Fibroblast of lung (primary cell): ENCODE data around the gene NIP7. TPM values are rescaled to one million over a fixed set of nuclear protein-coding genes. Genes with fewer than 3 reads are reported as not detected.

ENCODE experiments used
- DNase-seq, 2 donors: peaks; one replicate each; pipeline versions ENCODE4 v3.0.0 to v3.0.0-alpha.2; 2010; ENCODE audit warnings: low read depth in 2 of 2
- H2AFZ ChIP-seq: 2 replicates; pipeline ENCODE4 v1.5.1; 2012; ENCODE audit warnings: low read length, control low read depth, inconsistent platforms
- H3K27ac ChIP-seq: 2 replicates; pipeline ENCODE4 v1.5.1; 2011; ENCODE audit warnings: low read length, control low read depth; ENCODE audit not compliant: insufficient read depth
- H3K27me3 ChIP-seq: 2 replicates; pipeline ENCODE4 v1.5.1; 2011; ENCODE audit warnings: mild to moderate bottlenecking, low read length; ENCODE audit not compliant: control insufficient read depth, insufficient read depth
- H3K36me3 ChIP-seq: 2 replicates; pipeline ENCODE4 v1.5.1; 2011; ENCODE audit warnings: low read length; ENCODE audit not compliant: control insufficient read depth, insufficient read depth
- H3K4me1 ChIP-seq: 2 replicates; pipeline ENCODE4 v1.5.1; 2011; ENCODE audit warnings: low read length; ENCODE audit not compliant: control insufficient read depth, insufficient read depth; ENCODE audit errors: extremely low read depth
- H3K4me2 ChIP-seq: 2 replicates; pipeline ENCODE4 v1.5.1; 2011; ENCODE audit warnings: low read length, control low read depth; ENCODE audit not compliant: insufficient read depth; ENCODE audit errors: extremely low read depth
- H3K4me3 ChIP-seq, 4 experiments: fragments of 200-600 bp in 1 of 4; sonication (generic) in 1 of 4; replicated peaks in 1 of 4; 2 replicates each; pipeline ENCODE4 v1.5.1; 2011 to 2016; ENCODE audit warnings: low read length in 4 of 4, low read depth in 3 of 4, mild to moderate bottlenecking in 3 of 4, control low read depth in 2 of 4, inconsistent platforms in 1 of 4, mixed read lengths in 1 of 4; ENCODE audit not compliant: insufficient read depth in 1 of 4; ENCODE audit errors: control extremely low read depth in 1 of 4
- H3K79me2 ChIP-seq: 2 replicates; pipeline ENCODE4 v1.5.1; 2012; ENCODE audit warnings: mild to moderate bottlenecking, low read length, inconsistent platforms; ENCODE audit not compliant: control insufficient read depth, insufficient read depth
- H3K9ac ChIP-seq: 2 replicates; pipeline ENCODE4 v1.5.1; 2011; ENCODE audit warnings: mild to moderate bottlenecking, low read length, control low read depth; ENCODE audit not compliant: insufficient read depth
- H3K9me3 ChIP-seq: 2 replicates; pipeline ENCODE4 v1.5.1; 2012; ENCODE audit warnings: low read depth, low read length; ENCODE audit not compliant: control insufficient read depth, insufficient read depth
- H4K20me1 ChIP-seq: 2 replicates; pipeline ENCODE4 v1.5.1; 2011; ENCODE audit warnings: low read length; ENCODE audit not compliant: control insufficient read depth, insufficient read depth; ENCODE audit errors: extremely low read depth
- CTCF ChIP-seq, 2 donors: IDR thresholded peaks in 1 of 2; conservative IDR thresholded peaks in 1 of 2; 1 replicate in 1 of 2; 2 replicates in 1 of 2; pipeline ENCODE4 v1.5.1; 2011 to 2012; ENCODE audit warnings: low read length in 2 of 2, control low read depth in 1 of 2, inconsistent platforms in 1 of 2, low read depth in 1 of 2, mild to moderate bottlenecking in 1 of 2
- EZH2 ChIP-seq: IDR thresholded peaks from 2 replicates; pipeline ENCODE4 v1.5.1; 2012; ENCODE audit warnings: low read length, control low read depth, mild to moderate bottlenecking; ENCODE audit errors: missing control alignments
- polyA plus RNA-seq, 2 donors: library from polyadenylated mRNA; depleted of rRNA in 1 of 2; stranded (reverse) in 1 of 2; unstranded in 1 of 2; fragments of >200 nt; gene quantifications; 2 replicates each; pipeline ENCODE4 v1.2.1, GENCODE V29; 2011 to 2012; ENCODE audit warnings: missing spikeins in 1 of 2
- total RNA-seq: library from RNA; depleted of rRNA; stranded (reverse); fragments of >200 nt; gene quantifications from 2 replicates; pipeline ENCODE4 v1.2.1, GENCODE V29; 2014

NIP7 gene
- total and polyA plus RNA-seq, 2 donors (not counting 1 experiment from before 2014, with no cell fraction given) = 13.3 to 20.0 TPM

GRCh38 chr16:69316595-69317034, 23.0 kb upstream of the NIP7 start:
- H3K4me1 ChIP-seq = no peaks in the 10 kb centered on the region
- no peaks in the 10 kb centered on the region for H3K9me3 ChIP-seq
- H3K79me2 ChIP-seq = peaks cover 38% of the 10 kb centered on the region
- no peak overlapping the region for H3K9ac ChIP-seq
- H3K27ac ChIP-seq = no peak overlapping the region
- no peaks in the 10 kb centered on the region for H4K20me1 ChIP-seq
- peaks cover 39% of the 10 kb centered on the region for H3K36me3 ChIP-seq
- no peak overlapping the region for H3K4me2 ChIP-seq
- TF ChIP-seq EZH2 (no peak), CTCF (conservative IDR thresholded peaks at IDR 0.05 in 1 of 2, IDR thresholded peaks at IDR 0.05 in 1 of 2; ENCODE audit: low read depth in 1 of 2, low read length in 2 of 2) (no peak)
- H2AFZ ChIP-seq = no peak overlapping the region
- no peak overlapping the region for H3K4me3 ChIP-seq
- no peaks in the 10 kb centered on the region for H3K27me3 ChIP-seq
- DNase-seq = no peak

- no peak overlapping the region for H3K27ac ChIP-seq
- peaks cover 31% of the 10 kb centered on the region for H3K79me2 ChIP-seq
- no peaks in the 10 kb centered on the region for H4K20me1 ChIP-seq
- H2AFZ ChIP-seq = no peak overlapping the region
- H3K4me3 ChIP-seq = no peak overlapping the region
- H3K27me3 ChIP-seq = no peaks in the 10 kb centered on the region
- H3K4me2 ChIP-seq = no peak overlapping the region
- no peak for DNase-seq
- H3K9ac ChIP-seq = no peak overlapping the region
- H3K4me1 ChIP-seq = no peaks in the 10 kb centered on the region
- TF ChIP-seq CTCF (conservative IDR thresholded peaks at IDR 0.05 in 1 of 2, IDR thresholded peaks at IDR 0.05 in 1 of 2; ENCODE audit: low read depth in 1 of 2, low read length in 2 of 2) (no peak), EZH2 (no peak)
- peaks cover 49% of the 10 kb centered on the region for H3K36me3 ChIP-seq
- H3K9me3 ChIP-seq = no peaks in the 10 kb centered on the region
These were observed 21.2 kb upstream of the NIP7 start for GRCh38 chr16:69318177-69318910.

GRCh38 chr16:69318911-69319289, 20.7 kb upstream of the NIP7 start:
- peaks cover 51% of the 10 kb centered on the region for H3K36me3 ChIP-seq
- H3K27me3 ChIP-seq = no peaks in the 10 kb centered on the region
- no peaks in the 10 kb centered on the region for H3K4me1 ChIP-seq
- H3K4me2 ChIP-seq = no peak overlapping the region
- H3K27ac ChIP-seq = no peak overlapping the region
- no peak overlapping the region for H2AFZ ChIP-seq
- no peak for DNase-seq
- H3K4me3 ChIP-seq = no peak overlapping the region
- H3K9me3 ChIP-seq = no peaks in the 10 kb centered on the region
- H3K9ac ChIP-seq = no peak overlapping the region
- peaks cover 28% of the 10 kb centered on the region for H3K79me2 ChIP-seq
- H4K20me1 ChIP-seq = no peaks in the 10 kb centered on the region
- TF ChIP-seq CTCF (conservative IDR thresholded peaks at IDR 0.05 in 1 of 2, IDR thresholded peaks at IDR 0.05 in 1 of 2; ENCODE audit: low read depth in 1 of 2, low read length in 2 of 2) (no peak), EZH2 (no peak)
